OCI-LY1 (cell line): Measurements from ENCODE around the gene SEPTIN8.

Experiments used
- EZH2 ChIP-seq: fragments of 200-600 bp; sonication (generic), shearing (Covaris generic); IDR thresholded peaks from 2 replicates; pipeline ENCODE4 v1.8.0; 2017; ENCODE audit warnings: borderline replicate concordance, mixed run types, mild to moderate bottlenecking, antibody characterized with exemption, low read length, moderate library complexity, mixed read lengths
- TF ChIP-seq, protein P1 (sequence below): fragments of 200-600 bp; sonication (generic), shearing (Covaris generic); IDR thresholded peaks from 2 replicates; pipeline ENCODE4 v1.5.1; 2017; ENCODE audit warnings: mild to moderate bottlenecking, antibody characterized with exemption, low read length, moderate library complexity, mixed read lengths

DNA sequence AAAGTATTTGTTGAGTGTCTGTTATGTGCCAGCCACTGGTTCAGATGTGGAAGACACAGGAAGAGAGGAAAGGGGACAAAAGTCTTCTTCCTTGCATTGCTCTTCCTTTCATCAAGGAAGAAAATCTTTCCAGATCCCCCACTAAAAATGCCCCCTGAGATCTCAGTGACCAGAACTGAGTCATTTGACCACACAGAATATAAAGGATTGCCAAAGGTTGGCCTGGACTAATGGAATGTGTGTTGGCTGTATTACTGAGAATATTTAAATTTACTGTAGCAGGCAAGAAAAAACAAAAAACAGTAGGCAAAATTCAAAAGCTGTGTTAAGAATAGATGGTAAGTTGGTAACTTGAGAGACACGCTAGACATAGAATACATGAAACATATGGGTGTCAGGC lies 10.0 kb upstream of the SEPTIN8 start:
- TF ChIP-seq, protein P1, sequence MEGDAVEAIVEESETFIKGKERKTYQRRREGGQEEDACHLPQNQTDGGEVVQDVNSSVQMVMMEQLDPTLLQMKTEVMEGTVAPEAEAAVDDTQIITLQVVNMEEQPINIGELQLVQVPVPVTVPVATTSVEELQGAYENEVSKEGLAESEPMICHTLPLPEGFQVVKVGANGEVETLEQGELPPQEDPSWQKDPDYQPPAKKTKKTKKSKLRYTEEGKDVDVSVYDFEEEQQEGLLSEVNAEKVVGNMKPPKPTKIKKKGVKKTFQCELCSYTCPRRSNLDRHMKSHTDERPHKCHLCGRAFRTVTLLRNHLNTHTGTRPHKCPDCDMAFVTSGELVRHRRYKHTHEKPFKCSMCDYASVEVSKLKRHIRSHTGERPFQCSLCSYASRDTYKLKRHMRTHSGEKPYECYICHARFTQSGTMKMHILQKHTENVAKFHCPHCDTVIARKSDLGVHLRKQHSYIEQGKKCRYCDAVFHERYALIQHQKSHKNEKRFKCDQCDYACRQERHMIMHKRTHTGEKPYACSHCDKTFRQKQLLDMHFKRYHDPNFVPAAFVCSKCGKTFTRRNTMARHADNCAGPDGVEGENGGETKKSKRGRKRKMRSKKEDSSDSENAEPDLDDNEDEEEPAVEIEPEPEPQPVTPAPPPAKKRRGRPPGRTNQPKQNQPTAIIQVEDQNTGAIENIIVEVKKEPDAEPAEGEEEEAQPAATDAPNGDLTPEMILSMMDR: no peak
- TF ChIP-seq EZH2: no peak
